Measurements from ENCODE around the gene CLCN6. TPM values are rescaled to one million over a fixed set of nuclear protein-coding genes. Genes with fewer than 3 reads are reported as not detected.

The CLCN6 gene
- total and polyA plus RNA-seq, 2 donors (not counting 1 experiment from before 2014, with no cell fraction given) = 15.3 to 19.3 TPM

- H3K9me3 ChIP-seq (ENCODE audit: control insufficient read depth, insufficient read depth, low read depth, low read length) = no peaks in the 10 kb centered on the region
- H3K36me3 ChIP-seq (ENCODE audit: control insufficient read depth, insufficient read depth, low read length) = no peaks in the 10 kb centered on the region
- H3K4me1 ChIP-seq (ENCODE audit: control insufficient read depth, extremely low read depth, insufficient read depth, low read length) = no peaks in the 10 kb centered on the region
- no peak overlapping the region for H3K27ac ChIP-seq (ENCODE audit: insufficient read depth, low read length)
- no peak overlapping the region for H3K9ac ChIP-seq (ENCODE audit: insufficient read depth, low read length)
- DNase-seq (ENCODE audit: low read depth in 2 of 2) = no peak
- TF ChIP-seq EZH2 (IDR thresholded peaks at IDR 0.05; ENCODE audit: low read length, missing control alignments) = no peak
- no peak for TF ChIP-seq CTCF (conservative IDR thresholded peaks at IDR 0.05 in 1 of 2, IDR thresholded peaks at IDR 0.05 in 1 of 2; ENCODE audit: low read depth in 1 of 2, low read length in 2 of 2)
- H2AFZ ChIP-seq (ENCODE audit: low read length) = no peak overlapping the region
- no peak overlapping the region for H3K4me2 ChIP-seq (ENCODE audit: extremely low read depth, insufficient read depth, low read length)
- no peak overlapping the region for H3K4me3 ChIP-seq (replicated peaks in 1 of 4; ENCODE audit: control extremely low read depth in 1 of 4, insufficient read depth in 1 of 4, low read depth in 3 of 4, low read length in 4 of 4)
- H4K20me1 ChIP-seq (ENCODE audit: control insufficient read depth, extremely low read depth, insufficient read depth, low read length) = no peaks in the 10 kb centered on the region
- H3K27me3 ChIP-seq (ENCODE audit: control insufficient read depth, insufficient read depth, low read length) = peaks cover 13% of the 10 kb centered on the region
- no peaks in the 10 kb centered on the region for H3K79me2 ChIP-seq (ENCODE audit: control insufficient read depth, insufficient read depth, low read length)
Observed at GRCh38 chr1:11766429-11766776, 39.6 kb upstream of the CLCN6 start.

- Histone ChIP-seq H3K9me3 (ENCODE audit: control insufficient read depth, insufficient read depth, low read depth, low read length) (no peaks in the 10 kb centered on the region), H3K27me3 (ENCODE audit: control insufficient read depth, insufficient read depth, low read length) (peaks cover 6% of the 10 kb centered on the region), H3K79me2 (ENCODE audit: control insufficient read depth, insufficient read depth, low read length) (no peaks in the 10 kb centered on the region), H3K27ac (ENCODE audit: insufficient read depth, low read length) (no peak overlapping the region), H3K36me3 (ENCODE audit: control insufficient read depth, insufficient read depth, low read length) (no peaks in the 10 kb centered on the region), H3K4me3 (replicated peaks in 1 of 4; ENCODE audit: control extremely low read depth in 1 of 4, insufficient read depth in 1 of 4, low read depth in 3 of 4, low read length in 4 of 4) (no peak overlapping the region), H3K4me2 (ENCODE audit: extremely low read depth, insufficient read depth, low read length) (no peak overlapping the region), H3K4me1 (ENCODE audit: control insufficient read depth, extremely low read depth, insufficient read depth, low read length) (no peaks in the 10 kb centered on the region), H3K9ac (ENCODE audit: insufficient read depth, low read length) (no peak overlapping the region), H4K20me1 (ENCODE audit: control insufficient read depth, extremely low read depth, insufficient read depth, low read length) (no peaks in the 10 kb centered on the region), H2AFZ (ENCODE audit: low read length) (no peak overlapping the region)
- no peak for TF ChIP-seq CTCF (conservative IDR thresholded peaks at IDR 0.05 in 1 of 2, IDR thresholded peaks at IDR 0.05 in 1 of 2; ENCODE audit: low read depth in 1 of 2, low read length in 2 of 2)
- no peak for TF ChIP-seq EZH2 (IDR thresholded peaks at IDR 0.05; ENCODE audit: low read length, missing control alignments)
- DNase-seq (ENCODE audit: low read depth in 2 of 2) = no peak
Observed at GRCh38 chr1:11767922-11768704, 37.9 kb upstream of the CLCN6 start.

GRCh38 chr1:11768821-11769220, 37.2 kb upstream of the CLCN6 start:
- Histone ChIP-seq H4K20me1 (ENCODE audit: control insufficient read depth, extremely low read depth, insufficient read depth, low read length) (no peaks in the 10 kb centered on the region), H3K4me2 (ENCODE audit: extremely low read depth, insufficient read depth, low read length) (no peak overlapping the region), H3K4me1 (ENCODE audit: control insufficient read depth, extremely low read depth, insufficient read depth, low read length) (no peaks in the 10 kb centered on the region), H3K36me3 (ENCODE audit: control insufficient read depth, insufficient read depth, low read length) (no peaks in the 10 kb centered on the region), H3K27ac (ENCODE audit: insufficient read depth, low read length) (no peak overlapping the region), H3K4me3 (replicated peaks in 1 of 4; ENCODE audit: control extremely low read depth in 1 of 4, insufficient read depth in 1 of 4, low read depth in 3 of 4, low read length in 4 of 4) (no peak overlapping the region), H3K9ac (ENCODE audit: insufficient read depth, low read length) (no peak overlapping the region), H3K9me3 (ENCODE audit: control insufficient read depth, insufficient read depth, low read depth, low read length) (no peaks in the 10 kb centered on the region), H2AFZ (ENCODE audit: low read length) (no peak overlapping the region), H3K27me3 (ENCODE audit: control insufficient read depth, insufficient read depth, low read length) (peaks cover 6% of the 10 kb centered on the region), H3K79me2 (ENCODE audit: control insufficient read depth, insufficient read depth, low read length) (no peaks in the 10 kb centered on the region)
- no peak for TF ChIP-seq EZH2 (IDR thresholded peaks at IDR 0.05; ENCODE audit: low read length, missing control alignments)
- TF ChIP-seq CTCF (conservative IDR thresholded peaks at IDR 0.05 in 1 of 2, IDR thresholded peaks at IDR 0.05 in 1 of 2; ENCODE audit: low read depth in 1 of 2, low read length in 2 of 2) = no peak
- no peak for DNase-seq (ENCODE audit: low read depth in 2 of 2)

Measured in fibroblast of lung (primary cell).